ENCODE measurements around the gene PIM1.
"Not testable (repeated sequence)": the region's sequence is repeated elsewhere in the genome, so short reads cannot be mapped to it uniquely, and the experiment has no call there.

PIM1 gene

GRCh38 chr6:37194886-37195285 lies 24.9 kb downstream of the PIM1 start:
- not testable (repeated sequence) for FAIRE-seq

DNA sequence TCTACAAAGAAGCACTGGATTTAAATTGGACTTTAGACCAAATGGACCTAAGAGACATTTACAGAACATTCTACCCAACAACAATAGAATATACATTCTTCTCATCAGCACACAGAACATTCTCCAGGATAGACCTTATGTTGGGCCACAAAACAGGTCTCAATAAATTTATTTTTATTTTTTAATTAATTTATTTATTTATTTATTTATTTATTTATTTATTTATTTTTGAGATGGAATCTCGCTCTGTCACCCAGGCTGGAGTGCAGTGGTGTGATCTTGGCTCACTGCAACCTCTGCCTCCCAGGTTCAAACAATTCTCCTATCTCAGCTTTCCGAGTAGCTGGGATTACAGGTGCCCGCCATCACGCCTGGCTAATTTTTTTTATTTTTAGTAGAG lies 26.5 kb downstream of the PIM1 start:
- FAIRE-seq = not testable (repeated sequence)

DNA sequence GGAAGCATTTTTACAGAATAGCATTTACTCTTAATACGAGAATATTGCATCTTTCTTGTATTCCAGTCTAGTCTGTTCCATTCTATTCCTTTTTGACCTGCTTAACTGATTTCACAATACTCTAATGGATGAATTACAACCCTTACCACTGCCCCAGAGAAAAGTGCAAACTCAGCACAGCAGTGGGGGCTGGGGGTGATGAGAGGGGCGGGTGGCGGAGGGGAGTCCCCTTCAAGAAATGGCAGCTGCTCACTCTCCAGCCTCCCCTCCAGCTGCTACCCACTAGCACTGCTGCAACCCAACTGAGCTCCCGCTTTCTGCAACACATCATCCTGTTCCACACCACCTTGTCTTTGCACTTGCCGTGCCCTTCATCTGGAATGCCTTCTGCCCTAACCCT lies 30.1 kb downstream of the PIM1 start:
- no peak for FAIRE-seq

GRCh38 chr6:37201726-37202125 lies 31.8 kb downstream of the PIM1 start:
- FAIRE-seq = no peak

GRCh38 chr6:37202788-37203491 lies 33.0 kb downstream of the PIM1 start:
- FAIRE-seq = no peak

- FAIRE-seq = no peak
These were observed 34.2 kb downstream of the PIM1 start for GRCh38 chr6:37204014-37204751.

GRCh38 chr6:37205175-37205996 lies 35.4 kb downstream of the PIM1 start:
- no peak for FAIRE-seq

- FAIRE-seq = no peak
These were observed 36.0 kb downstream of the PIM1 start for GRCh38 chr6:37205997-37206340.

DNA sequence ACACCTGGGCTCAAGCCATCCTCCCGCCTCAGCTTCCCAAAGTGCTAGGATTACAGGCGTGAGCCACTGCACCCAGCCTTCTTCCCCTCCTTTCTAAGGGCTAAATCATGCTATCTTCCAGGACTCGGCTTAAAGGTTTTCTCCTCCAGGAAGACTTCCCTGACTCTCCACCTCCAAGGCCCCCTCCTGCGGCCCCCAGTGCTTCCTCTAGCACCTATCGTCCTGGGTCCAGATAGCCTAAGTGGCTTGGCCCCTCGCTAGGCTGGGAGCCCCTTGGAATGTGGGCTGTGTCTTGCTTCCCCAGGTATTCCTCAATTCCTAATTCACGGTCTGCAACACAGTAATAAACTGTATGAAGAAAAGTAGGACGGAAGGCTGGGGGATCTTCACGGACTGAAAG lies 36.7 kb downstream of the PIM1 start:
- no peak for FAIRE-seq

DNA sequence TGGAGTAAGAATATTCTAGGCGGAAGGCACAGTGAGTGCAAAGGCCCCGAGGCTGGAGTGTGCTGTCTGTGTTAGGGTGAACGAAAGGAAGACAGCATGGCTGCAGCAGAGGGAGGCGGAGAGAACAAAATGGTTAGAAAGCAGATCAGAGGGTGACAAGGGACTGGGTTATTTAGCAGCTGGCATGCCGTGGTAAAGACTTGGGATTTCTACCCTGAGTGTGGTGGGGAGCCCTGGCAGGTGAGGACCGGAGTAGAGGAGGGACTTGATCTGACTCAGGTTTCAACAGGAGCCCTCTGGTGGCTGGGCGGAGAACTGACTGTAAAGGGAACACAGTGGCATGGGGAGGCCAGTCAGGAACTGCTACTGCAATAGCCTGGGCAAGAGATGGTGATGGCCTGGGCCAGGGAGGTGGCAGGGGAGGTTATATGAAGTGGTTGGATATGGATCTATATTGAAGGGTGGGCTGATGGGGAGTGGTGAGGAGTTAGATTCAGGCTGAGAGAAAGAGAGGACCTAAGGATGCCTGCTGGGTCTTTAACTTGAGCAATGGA lies 38.0 kb downstream of the PIM1 start:
- no peak for FAIRE-seq

DNA sequence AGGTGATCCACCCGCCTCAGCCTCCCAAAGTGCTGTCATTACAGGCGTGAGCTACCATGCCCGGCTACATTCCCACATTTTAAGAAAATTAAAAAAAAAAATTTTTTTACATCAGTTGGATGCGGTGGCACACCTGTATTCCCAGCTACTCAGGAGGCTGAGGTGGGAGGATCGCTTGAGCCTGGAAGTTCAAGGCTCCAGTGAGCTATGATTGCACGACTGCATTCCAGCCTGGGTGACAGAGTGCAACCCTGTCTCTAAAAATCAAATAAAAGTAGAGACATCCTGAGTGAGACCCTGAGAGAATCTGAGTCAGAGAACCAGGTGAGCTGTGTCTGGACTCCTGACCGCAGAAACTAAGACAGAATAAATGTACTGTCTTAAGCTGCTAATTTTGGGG lies 38.8 kb downstream of the PIM1 start:
- FAIRE-seq = no peak

DNA sequence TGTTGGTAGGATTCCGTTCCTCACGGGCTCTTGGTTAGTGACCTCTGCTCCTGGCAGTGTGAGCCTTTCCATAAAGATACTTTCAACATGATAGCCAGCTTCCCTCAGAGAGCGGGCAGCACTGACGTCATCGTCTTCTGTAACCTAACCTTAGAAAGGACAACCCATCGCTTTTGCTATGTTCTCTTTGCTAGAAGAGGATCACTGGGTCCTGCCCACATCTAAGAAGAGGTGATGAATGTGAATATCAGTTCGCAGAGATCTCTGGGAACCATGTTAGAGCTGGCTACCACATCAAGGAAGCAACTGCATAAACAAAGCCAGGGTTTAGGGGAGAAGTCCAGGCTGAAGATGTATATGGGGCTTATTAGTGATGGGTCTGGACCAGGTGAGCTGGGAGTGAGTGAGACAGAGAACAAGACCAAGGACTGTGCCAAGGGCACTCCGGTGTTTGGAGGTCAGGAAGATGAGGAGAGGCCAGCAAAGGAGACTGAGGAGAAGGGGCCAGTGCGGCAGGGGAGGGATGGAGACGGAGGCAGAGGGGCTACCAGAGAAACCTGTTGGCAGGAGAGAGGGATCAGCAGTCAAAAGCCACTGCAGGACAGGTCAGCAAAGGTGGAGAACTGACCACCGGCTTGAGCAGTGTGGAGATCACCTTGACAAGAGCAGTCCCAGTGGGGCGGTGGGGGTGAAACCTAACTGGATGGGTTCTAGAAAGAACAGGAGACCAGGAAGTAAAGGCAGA lies 39.7 kb downstream of the PIM1 start:
- no peak for FAIRE-seq

DNA sequence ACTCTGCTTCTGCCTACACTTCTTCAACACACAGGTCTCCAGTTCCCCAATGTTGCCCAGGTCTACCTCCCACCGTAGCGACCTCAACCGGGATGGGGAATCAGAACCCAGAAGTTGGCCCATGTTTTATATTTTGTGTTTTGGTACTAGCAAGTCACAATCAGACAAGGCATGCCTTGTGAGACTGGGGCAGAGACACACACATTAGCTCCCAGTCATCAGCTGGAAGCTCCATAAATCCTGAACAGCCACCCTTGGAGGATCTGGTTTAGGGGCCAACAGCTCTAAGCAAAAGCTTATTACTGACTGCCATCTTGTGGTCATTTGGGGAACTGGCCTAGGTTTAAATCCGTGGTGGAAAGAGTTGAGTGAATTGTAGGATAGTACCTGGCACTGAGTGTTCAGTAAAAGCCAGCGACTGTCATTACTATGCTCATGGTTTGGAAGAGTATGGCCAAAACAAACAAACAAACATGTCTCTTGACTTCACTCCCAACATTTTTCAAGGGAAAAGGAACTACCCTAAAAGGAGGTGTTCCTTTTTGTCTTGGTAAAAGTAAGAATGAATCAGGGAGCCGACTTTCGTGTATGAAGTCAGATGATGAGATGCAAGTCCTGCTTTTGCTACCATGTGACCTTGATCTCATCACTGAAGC lies 40.5 kb downstream of the PIM1 start:
- no peak for FAIRE-seq

- no peak for FAIRE-seq
These were observed 42.3 kb downstream of the PIM1 start for GRCh38 chr6:37212268-37212667.

- no peak for FAIRE-seq
These were observed 48.1 kb downstream of the PIM1 start for GRCh38 chr6:37218061-37218460.

- no peak for FAIRE-seq
These were observed 48.6 kb downstream of the PIM1 start for GRCh38 chr6:37218511-37218910.

- FAIRE-seq = no peak
These were observed 51.7 kb downstream of the PIM1 start for GRCh38 chr6:37221585-37222124.

- FAIRE-seq = no peak
These were observed 52.4 kb downstream of the PIM1 start for GRCh38 chr6:37222125-37222967.

DNA sequence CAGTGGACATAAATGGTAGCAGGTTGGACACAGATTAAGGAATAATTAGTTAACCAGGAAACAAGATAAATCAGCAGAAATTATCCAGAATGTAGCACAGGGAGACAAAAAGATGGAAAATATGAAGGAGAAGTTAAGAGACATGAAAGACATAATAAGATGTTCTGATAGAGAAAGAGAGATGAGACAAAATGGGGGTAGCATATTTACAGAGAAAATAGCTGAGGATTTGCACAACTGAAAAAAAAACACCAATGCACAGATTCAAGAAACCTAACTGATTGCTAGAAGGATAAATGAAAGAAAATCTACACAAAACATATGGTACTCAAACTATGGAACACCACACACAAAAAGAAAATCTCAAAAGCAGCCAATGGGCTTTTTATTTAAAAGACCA lies 53.0 kb downstream of the PIM1 start:
- no peak for FAIRE-seq

Measured in colon (tissue), 2 donors.